RCC 7860 (cell line): Measurements from ENCODE around the gene DTNBP1.
A peak's percentile ranks its signal among the peaks of the same experiment; 100 is the strongest.
"Not testable (repeated sequence)": the region's sequence is repeated elsewhere in the genome, so short reads cannot be mapped to it uniquely, and the experiment has no call there.

Source experiments
- DNase-seq: peaks from one replicate; pipeline ENCODE4 v3.0.0-alpha.2; 2015; ENCODE audit warnings: low spot score
- FAIRE-seq: peaks from 2 replicates; lab custom pipeline; 2012; peaks lifted over from hg19 to GRCh38; lab: Jason Lieb, UNC

DTNBP1 gene

GRCh38 chr6:15562977-15563376 is 99.9 kb downstream of the DTNBP1 start:
- no peak for DNase-seq
- no peak for FAIRE-seq

DNA sequence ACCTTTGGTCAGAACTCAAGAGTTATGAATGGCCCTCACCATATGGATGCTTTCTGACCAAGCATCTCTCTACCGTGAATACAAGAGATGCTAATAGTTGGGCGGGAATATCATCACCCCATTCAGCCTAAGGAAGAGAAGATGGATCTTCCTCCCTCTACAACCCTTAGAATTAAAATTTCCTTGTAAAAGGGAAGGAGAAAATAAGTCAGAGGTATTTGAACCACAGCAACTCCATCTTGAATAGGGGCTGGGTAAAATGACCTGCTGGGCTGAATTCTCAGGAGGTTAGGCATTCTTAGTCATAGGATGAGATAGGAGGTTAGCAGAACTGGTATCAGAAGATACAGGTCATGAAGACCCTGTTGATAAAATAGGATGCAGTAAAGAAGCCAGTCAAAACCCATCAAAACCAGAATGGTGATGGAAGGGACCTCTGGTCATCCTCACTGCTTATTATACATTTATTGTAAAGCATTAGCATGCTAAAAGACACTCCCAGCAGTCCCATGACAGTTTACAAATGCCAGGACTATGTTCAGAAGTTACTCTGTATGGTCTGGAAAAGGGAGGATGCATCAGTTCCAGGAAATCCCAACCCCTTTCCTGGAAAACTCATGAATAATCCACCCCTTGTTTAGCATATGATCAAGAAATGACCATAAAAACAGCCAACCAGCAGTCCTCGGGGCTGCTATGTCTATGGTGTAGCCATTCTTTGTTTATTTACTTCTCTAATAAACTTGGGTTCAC is 101.2 kb downstream of the DTNBP1 start:
- DNase-seq (no peak), FAIRE-seq (no peak)

- FAIRE-seq (no peak), DNase-seq (no peak)
Measured at GRCh38 chr6:15560713-15561112, 102.1 kb downstream of the DTNBP1 start.

GRCh38 chr6:15557174-15557573 is 105.7 kb downstream of the DTNBP1 start:
- no peak for FAIRE-seq

DNA sequence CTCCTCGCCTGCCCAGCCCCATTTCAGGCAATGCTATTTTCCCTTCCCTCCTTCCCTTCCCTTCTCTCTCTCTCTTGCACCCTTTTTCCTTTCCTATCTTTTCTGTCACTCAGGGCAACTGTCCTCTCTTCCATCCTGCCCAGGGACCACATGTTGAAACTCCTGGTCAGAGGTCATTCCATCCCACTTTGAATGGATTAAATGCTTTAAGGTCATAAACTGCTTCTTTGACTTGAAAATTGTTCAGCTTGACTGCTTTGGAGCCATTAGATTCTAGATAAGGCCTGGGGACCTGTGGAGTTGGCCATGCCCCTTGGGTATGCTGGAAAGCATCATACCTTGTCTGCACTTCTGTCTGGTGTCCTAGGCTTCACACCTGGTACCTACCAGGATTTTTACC is 106.1 kb downstream of the DTNBP1 start:
- FAIRE-seq, result no peak
- no peak for DNase-seq

More at GRCh38 chr6:15557174-15557573, 105.7 kb downstream of the DTNBP1 start:
- DNase-seq, result no peak

GRCh38 chr6:15555101-15556038 is 107.5 kb downstream of the DTNBP1 start:
- FAIRE-seq, result no peak

GRCh38 chr6:15554728-15555100 is 108.1 kb downstream of the DTNBP1 start:
- DNase-seq, result no peak
- no peak for FAIRE-seq

More at GRCh38 chr6:15555101-15556038, 107.5 kb downstream of the DTNBP1 start:
- DNase-seq, result peak; percentile 11

DNA sequence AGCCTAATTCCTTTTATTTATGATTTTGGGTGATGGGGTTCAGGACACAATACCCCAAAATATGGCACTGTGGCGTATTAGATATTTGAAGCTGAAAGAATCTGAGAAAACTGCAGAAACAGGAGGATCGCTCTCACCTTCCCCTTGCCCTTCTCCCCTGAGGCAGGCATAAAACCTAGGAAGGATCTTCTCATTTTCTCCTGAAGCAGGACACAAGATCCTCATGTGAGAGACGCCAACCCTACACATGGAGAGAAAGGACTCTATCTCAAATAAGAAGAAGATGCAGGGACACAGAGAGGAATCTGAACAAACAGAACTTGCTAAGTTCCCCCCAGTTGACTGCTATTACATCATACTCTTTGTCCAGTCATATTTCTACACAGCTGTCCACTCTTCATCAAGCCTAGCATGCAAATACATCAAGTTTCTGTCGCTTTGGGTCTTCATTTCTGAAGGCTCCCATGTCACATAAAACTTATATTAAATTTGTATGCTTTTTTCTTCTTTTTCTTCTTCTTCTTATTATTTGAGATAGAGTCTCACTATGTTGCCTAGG is 109.0 kb downstream of the DTNBP1 start:
- no peak for DNase-seq
- FAIRE-seq, result no peak

DNA sequence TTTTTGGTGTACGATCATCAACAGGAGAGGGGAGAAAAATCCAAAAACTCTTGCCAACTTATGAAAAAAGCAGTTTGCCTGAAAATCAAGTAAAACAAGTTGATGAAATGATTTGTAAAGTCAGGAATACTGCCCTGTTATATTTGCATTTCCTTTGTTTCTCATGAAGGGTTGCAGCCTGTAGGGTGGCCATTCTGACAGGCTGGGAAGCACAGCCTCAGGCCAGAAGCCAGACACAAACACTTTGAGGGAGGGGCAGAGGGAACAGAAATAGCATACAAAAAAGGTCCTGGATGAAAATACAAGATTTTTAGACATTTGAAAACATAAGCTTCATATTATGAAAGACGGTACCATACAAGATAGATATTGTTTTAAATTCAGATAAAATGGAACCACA is 109.8 kb downstream of the DTNBP1 start:
- FAIRE-seq, result no peak
- no peak for DNase-seq

DNA sequence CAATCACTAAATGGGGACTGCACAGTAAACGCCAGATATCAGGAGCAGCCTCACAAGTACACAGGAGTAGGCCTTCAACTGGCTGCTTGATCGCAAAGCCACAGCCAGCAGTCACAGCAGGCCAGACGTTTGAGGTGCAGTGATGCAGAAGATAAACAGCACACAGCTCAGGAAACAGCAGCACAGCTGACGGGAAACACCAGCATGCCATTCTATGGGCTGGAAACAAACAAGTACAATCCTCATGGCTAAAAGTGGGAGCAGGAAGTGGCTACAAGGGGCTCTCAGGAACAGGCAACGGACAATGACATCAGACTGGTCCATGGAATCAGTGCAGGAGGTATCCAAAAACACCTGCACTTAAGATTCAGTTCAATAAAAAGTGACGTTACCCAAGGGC is 111.0 kb downstream of the DTNBP1 start:
- DNase-seq (no peak), FAIRE-seq (no peak)

- FAIRE-seq, result no peak
- no peak for DNase-seq
Measured at GRCh38 chr6:15551262-15551661, 111.6 kb downstream of the DTNBP1 start.

- FAIRE-seq (no peak), DNase-seq (no peak)
Measured at GRCh38 chr6:15550546-15551123, 112.2 kb downstream of the DTNBP1 start.

- no peak for FAIRE-seq
- no peak for DNase-seq
Measured at GRCh38 chr6:15549371-15549770, 113.5 kb downstream of the DTNBP1 start.

DNA sequence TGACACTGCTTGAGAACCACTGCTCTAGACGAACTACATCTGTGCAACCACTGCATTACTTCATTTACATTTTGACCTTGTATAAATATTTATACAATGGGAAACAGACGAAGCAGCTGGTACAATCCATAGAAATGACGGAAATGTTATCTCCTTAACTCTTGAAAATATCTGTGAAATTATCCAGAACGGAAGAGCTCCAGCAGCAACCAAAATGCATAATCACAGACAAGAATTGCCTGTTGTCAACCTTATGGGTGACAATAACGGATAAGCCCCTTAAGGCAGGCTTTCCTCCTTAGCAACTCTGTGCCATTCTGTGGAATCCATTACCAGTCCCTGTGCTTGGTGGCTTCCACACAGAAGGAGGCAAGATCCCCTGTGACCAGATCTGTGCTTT is 115.4 kb downstream of the DTNBP1 start:
- FAIRE-seq (no peak), DNase-seq (no peak)

- DNase-seq (no peak), FAIRE-seq (no peak)
Measured at GRCh38 chr6:15546591-15546990, 116.2 kb downstream of the DTNBP1 start.

GRCh38 chr6:15544321-15544900 is 118.4 kb downstream of the DTNBP1 start:
- no peak for DNase-seq
- no peak for FAIRE-seq

- DNase-seq, FAIRE-seq: not testable (repeated sequence)
Measured at GRCh38 chr6:15543332-15543917, 119.4 kb downstream of the DTNBP1 start.

DNA sequence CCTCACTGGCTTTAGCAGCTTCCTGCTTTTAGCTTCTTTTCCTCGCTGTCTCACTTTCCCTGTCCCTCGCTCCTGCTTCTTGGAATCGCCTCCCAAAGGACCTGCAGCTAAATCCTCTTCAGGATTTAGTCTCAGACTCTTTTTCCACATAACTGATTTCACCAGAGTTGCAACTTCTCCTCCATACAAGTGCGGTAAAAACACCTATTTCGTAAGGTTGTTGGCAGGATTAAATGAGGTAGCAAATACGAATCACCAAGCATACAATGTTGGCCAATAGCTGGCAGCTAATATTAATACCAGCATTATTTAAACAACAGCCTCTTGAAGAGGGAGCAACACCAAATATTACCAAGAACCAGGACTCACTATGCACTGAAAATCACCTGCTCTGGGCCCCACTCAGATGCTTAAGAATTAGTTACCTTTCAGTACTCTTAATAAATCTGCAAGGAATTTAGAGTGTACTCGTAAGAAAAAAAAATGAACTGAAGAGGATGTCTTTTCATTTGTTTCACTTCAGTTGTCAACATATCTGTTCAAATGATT is 123.0 kb downstream of the DTNBP1 start:
- FAIRE-seq, result no peak
- no peak for DNase-seq

GRCh38 chr6:15538766-15539495 is 123.9 kb downstream of the DTNBP1 start:
- no peak for DNase-seq
- FAIRE-seq, result no peak
